Ascending aorta (tissue), 2 donors: Measurements from ENCODE around the gene ANO4. TPM values are rescaled to one million over a fixed set of nuclear protein-coding genes. Genes with fewer than 3 reads are reported as not detected.
A peak's percentile ranks its signal among the peaks of the same experiment; 100 is the strongest.

Source experiments
- DNase-seq, 2 donors: peaks; one replicate each; pipeline ENCODE4 v3.0.0-alpha.2; 2019; ENCODE audit warnings: low spot score in 2 of 2
- H3K27ac ChIP-seq, 2 donors: fragments of 200-600 bp; sonication (generic); one replicate each; pipeline ENCODE4 v1.5.1; 2016 to 2017; ENCODE audit warnings: mild to moderate bottlenecking in 1 of 2
- H3K27me3 ChIP-seq: fragments of 200-600 bp; sonication (generic); one replicate; pipeline ENCODE4 v1.5.1; 2017
- H3K36me3 ChIP-seq, 2 donors: fragments of 200-600 bp; sonication (generic); one replicate each; pipeline ENCODE4 v1.5.1; 2016
- H3K4me1 ChIP-seq, 2 donors: fragments of 200-600 bp; sonication (generic); one replicate each; pipeline ENCODE4 v1.5.1; 2016 to 2017; ENCODE audit warnings: mild to moderate bottlenecking in 1 of 2
- H3K4me3 ChIP-seq, 2 donors: fragments of 200-600 bp; sonication (generic); one replicate each; pipeline ENCODE4 v1.5.1; 2016 to 2017; ENCODE audit warnings: mild to moderate bottlenecking in 1 of 2
- H3K9me3 ChIP-seq, 2 donors: fragments of 200-600 bp; sonication (generic); one replicate each; pipeline ENCODE4 v1.5.1; 2016
- CTCF ChIP-seq, 3 experiments: fragments of 200-600 bp in 2 of 3; fragments of 450-650 bp in 1 of 3; sonication (generic) in 2 of 3; IDR thresholded peaks; one replicate each; pipeline ENCODE4 v1.5.1; 2016 to 2019; ENCODE audit warnings: antibody characterized with exemption in 3 of 3, mild to moderate bottlenecking in 1 of 3, moderate library complexity in 1 of 3
- intact Hi-C: fragments of 100-400 bp; cut with DNase I; formaldehyde crosslinking; loops from one replicate; pipeline ENCODE4 v1.15.1; 2023
- total RNA-seq: library from RNA; depleted of rRNA; stranded (reverse); fragments of >200 nt; gene quantifications from one replicate; pipeline ENCODE4 v1.1.0, GENCODE V29; 2016

Gene ANO4
- total RNA-seq, 1 donor from 2014 or later = 0.11 TPM

DNA sequence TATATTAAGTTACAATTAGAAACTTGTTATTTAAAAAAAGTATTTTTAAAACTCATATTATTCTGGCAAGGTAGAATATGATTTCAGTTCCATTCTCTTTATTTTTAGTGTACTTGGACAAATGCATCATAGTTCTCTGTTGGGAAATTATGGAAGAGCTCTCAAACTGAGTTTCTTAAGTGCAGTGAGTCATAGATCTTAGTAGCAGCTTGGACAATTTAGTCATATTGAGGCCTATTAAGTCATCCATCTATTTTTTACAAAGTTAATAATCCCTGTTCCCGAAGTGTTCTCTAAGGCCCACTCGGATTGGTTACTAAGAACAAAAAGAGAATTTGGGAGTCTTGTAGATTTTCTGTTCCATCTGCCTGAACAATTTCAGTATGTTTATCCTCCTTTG, 113.9 kb downstream of the ANO4 start:
- no peak for DNase-seq
- peak overlapping the region in 1 of 2 donors; percentile 0 for H3K27ac ChIP-seq
- H3K27me3 ChIP-seq = no peaks in the 10 kb centered on the region
- H3K4me1 ChIP-seq = no peaks in the 10 kb centered on the region
- no peak for TF ChIP-seq CTCF (IDR thresholded peaks at IDR 0.05)
- H3K36me3 ChIP-seq = no peaks in the 10 kb centered on the region
- intact Hi-C loops = no loop called here
- H3K4me3 ChIP-seq = no peak overlapping the region
- no peaks in the 10 kb centered on the region for H3K9me3 ChIP-seq

DNA sequence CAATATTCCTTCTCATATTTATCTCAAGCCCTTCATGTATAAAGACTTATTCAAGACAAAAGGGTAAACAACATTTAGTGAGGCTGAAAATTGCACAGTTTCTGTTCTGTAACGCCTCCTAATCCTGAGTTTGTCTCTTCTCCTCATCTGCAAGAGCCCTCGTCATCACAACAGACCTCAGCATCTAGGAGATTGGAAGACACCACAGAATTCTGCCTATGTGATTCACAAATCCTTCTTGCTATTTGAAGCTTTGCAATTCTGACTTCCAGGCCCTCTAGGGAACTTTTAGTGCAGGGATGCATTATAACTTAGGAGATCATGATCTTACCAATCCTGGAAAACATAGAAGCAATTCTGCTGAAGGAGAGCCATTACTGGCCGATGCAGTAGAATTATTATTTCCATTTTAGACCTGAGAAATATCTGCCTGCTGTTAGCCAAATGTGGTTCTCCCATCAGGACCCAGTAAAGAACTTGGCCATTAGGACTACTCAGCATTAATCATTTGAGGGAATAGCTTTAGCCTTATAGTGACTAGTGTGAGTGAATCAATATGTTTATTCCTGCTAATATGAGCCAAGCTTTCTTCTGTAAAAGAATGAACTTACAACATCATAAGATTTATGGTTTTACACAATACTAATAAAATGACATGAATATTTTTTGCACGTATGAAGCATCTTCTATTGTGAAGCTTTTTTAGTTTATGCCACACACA, 119.5 kb downstream of the ANO4 start:
- Histone ChIP-seq H3K4me1 (no peaks in the 10 kb centered on the region), H3K9me3 (no peaks in the 10 kb centered on the region), H3K27ac (no peak overlapping the region), H3K36me3 (no peaks in the 10 kb centered on the region), H3K27me3 (no peaks in the 10 kb centered on the region), H3K4me3 (no peak overlapping the region)
- no peak for TF ChIP-seq CTCF (IDR thresholded peaks at IDR 0.05)
- DNase-seq = no peak
- intact Hi-C loops = no loop called here

GRCh38 chr12:100919116-100919515, 124.5 kb downstream of the ANO4 start:
- no peaks in the 10 kb centered on the region for H3K9me3 ChIP-seq
- H3K27me3 ChIP-seq = no peaks in the 10 kb centered on the region
- H3K4me1 ChIP-seq = no peaks in the 10 kb centered on the region
- no peak overlapping the region for H3K27ac ChIP-seq
- no peak overlapping the region for H3K4me3 ChIP-seq
- intact Hi-C loops = no loop called here
- no peaks in the 10 kb centered on the region for H3K36me3 ChIP-seq
- no peak for DNase-seq
- no peak for TF ChIP-seq CTCF (IDR thresholded peaks at IDR 0.05)

DNA sequence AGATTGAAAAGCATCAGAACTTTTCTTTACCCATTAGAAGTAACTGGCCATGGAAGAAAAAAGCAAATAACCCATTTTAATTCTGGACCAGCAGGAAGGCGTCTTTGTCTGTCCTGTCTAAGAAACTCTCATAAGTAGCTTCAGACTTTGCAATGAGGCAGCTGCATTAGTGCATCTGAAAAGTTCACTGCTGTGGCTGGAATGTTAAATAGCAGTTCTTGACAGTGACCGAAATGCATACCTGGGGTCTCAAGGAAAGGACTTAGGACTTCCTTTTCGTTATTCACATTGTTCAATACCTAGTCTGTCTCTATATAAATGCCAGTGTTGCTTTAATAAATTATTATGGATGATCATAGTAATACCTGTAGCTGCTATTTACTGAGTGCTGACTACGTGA, 125.9 kb downstream of the ANO4 start:
- no peak for TF ChIP-seq CTCF (IDR thresholded peaks at IDR 0.05)
- H3K27ac ChIP-seq = no peak overlapping the region
- no peak overlapping the region for H3K4me3 ChIP-seq
- H3K9me3 ChIP-seq = no peaks in the 10 kb centered on the region
- H3K27me3 ChIP-seq = no peaks in the 10 kb centered on the region
- no peak for DNase-seq
- intact Hi-C loops = no loop called here
- no peaks in the 10 kb centered on the region for H3K4me1 ChIP-seq
- H3K36me3 ChIP-seq = no peaks in the 10 kb centered on the region

DNA sequence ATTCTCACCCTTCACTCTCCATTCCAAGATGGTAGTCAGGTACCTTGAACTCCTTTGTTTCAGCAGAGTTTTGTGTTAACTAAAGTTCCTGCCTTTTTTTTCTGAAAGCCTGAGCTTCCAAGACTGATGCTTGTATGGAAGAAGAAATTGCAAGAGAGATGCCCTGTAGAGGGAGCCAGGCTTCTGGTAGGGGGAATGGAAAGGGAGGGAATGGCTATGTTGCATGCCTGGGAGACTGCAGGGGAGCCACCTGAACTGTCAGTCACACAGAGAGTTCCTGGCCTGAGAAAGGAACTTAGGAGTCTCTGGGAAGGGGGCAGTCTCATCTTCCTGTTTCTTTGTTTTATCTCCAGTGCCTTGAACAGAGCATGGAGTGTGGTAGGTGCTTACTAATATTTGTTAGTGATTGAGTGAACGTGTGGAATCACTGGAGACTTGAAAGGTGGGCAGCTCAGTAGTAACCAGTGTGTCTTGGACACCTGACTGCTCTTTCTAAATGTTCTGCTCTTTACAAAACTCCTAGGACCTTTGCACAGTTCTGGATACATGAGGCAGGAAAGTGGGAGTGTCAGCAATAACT, 132.2 kb downstream of the ANO4 start:
- no peak overlapping the region for H3K27ac ChIP-seq

More for the DNA sequence above, 132.2 kb downstream of the ANO4 start:
- intact Hi-C loops = no loop called here
- DNase-seq = no peak
- Histone ChIP-seq H3K27me3 (no peaks in the 10 kb centered on the region), H3K4me1 (no peaks in the 10 kb centered on the region), H3K4me3 (no peak overlapping the region), H3K9me3 (no peaks in the 10 kb centered on the region), H3K36me3 (no peaks in the 10 kb centered on the region)
- no peak for TF ChIP-seq CTCF (IDR thresholded peaks at IDR 0.05)
